Breast epithelium (tissue), 4 donors: ENCODE measurements around the gene SLC9A4. TPM values are rescaled to one million over a fixed set of nuclear protein-coding genes. Genes with fewer than 3 reads are reported as not detected.
A peak's percentile ranks its signal among the peaks of the same experiment; 100 is the strongest.

Source experiments
- DNase-seq, 2 donors: peaks; one replicate each; pipeline ENCODE4 v3.0.0-alpha.2; 2019; ENCODE audit warnings: low spot score in 2 of 2
- H3K27ac ChIP-seq, 2 donors: fragments of 200-600 bp; sonication (generic) in 1 of 2; one replicate each; pipeline ENCODE4 v1.5.1; 2016 to 2019; ENCODE audit warnings: mild to moderate bottlenecking in 1 of 2
- H3K27me3 ChIP-seq, 2 donors: fragments of 200-600 bp; sonication (generic) in 1 of 2; one replicate each; pipeline versions ENCODE4 v1.5.1 to v1.6.0; 2017 to 2019; ENCODE audit warnings: control low read depth in 1 of 2, mild to moderate bottlenecking in 1 of 2
- H3K36me3 ChIP-seq: fragments of 200-600 bp; one replicate; pipeline ENCODE4 v1.5.1; 2019
- H3K4me1 ChIP-seq, 2 donors: fragments of 200-600 bp; sonication (generic); one replicate each; pipeline ENCODE4 v1.5.1; 2016 to 2019; ENCODE audit warnings: control low read depth in 1 of 2
- H3K4me3 ChIP-seq, 3 donors: fragments of 200-600 bp; sonication (generic); 1 replicate in 2 of 3; 2 replicates in 1 of 3; pipeline ENCODE4 v1.5.1; 2016 to 2019; ENCODE audit warnings: mild to moderate bottlenecking in 3 of 3, moderate library complexity in 2 of 3
- H3K9me3 ChIP-seq, 2 donors: fragments of 200-600 bp; sonication (generic) in 1 of 2; one replicate each; pipeline ENCODE4 v1.5.1; 2016 to 2019; ENCODE audit warnings: control low read depth in 1 of 2
- POLR2A ChIP-seq: fragments of 450-650 bp; IDR thresholded peaks from one replicate; pipeline ENCODE4 v1.6.1; 2016; ENCODE audit warnings: antibody characterized with exemption, mild to moderate bottlenecking, moderate library complexity
- POLR2AphosphoS5 ChIP-seq, 3 donors: sonication (generic); formaldehyde crosslinking; IDR thresholded peaks; one replicate each; pipeline ENCODE4 v1.6.1; 2017; ENCODE audit warnings: antibody characterized with exemption in 3 of 3
- intact Hi-C: fragments of 100-400 bp; cut with DNase I; formaldehyde crosslinking; loops from one replicate; pipeline ENCODE4 v1.15.1; 2023; ENCODE audit warnings: low total_unique reads
- total RNA-seq, 3 donors: library from RNA; depleted of rRNA; stranded (reverse); fragments of >200 nt; gene quantifications; one replicate each; pipeline ENCODE4 v1.1.0, GENCODE V29; 2016
- TF ChIP-seq, protein P1 (sequence below), 3 donors: fragments of 450-650 bp; IDR thresholded peaks; one replicate each; pipeline ENCODE4 v1.5.1; 2016 to 2017; ENCODE audit warnings: antibody characterized with exemption in 3 of 3, mild to moderate bottlenecking in 3 of 3, moderate library complexity in 3 of 3

SLC9A4 gene
- total RNA-seq, 3 donors from 2014 or later: not detected

DNA sequence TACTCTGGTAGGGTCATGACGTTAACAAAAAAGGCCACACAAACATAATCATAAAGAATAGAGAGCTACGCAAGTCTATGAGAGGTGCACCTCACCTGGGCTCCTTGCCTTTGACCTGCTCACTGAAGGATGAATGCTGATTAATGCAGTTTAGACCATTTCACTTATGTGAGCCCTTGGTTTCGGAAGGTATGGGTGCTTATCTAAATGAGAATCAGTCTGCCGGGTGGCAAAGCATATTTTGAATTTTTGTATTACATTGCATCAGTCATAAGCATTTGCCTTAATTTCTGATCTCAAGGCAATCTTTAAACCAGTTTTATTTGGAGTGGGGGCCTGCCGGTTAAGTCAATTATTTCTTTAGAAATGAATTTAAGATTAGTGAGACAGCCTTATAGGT lies 42.8 kb downstream of the SLC9A4 start:
- H3K4me3 ChIP-seq: no peak overlapping the region
- intact Hi-C loops: no loop called here
- H3K27me3 ChIP-seq: no peaks in the 10 kb centered on the region
- no peaks in the 10 kb centered on the region for H3K36me3 ChIP-seq
- TF ChIP-seq POLR2AphosphoS5 (IDR thresholded peaks at IDR 0.05) (no peak), POLR2A (no peak)
- TF ChIP-seq, protein P1, sequence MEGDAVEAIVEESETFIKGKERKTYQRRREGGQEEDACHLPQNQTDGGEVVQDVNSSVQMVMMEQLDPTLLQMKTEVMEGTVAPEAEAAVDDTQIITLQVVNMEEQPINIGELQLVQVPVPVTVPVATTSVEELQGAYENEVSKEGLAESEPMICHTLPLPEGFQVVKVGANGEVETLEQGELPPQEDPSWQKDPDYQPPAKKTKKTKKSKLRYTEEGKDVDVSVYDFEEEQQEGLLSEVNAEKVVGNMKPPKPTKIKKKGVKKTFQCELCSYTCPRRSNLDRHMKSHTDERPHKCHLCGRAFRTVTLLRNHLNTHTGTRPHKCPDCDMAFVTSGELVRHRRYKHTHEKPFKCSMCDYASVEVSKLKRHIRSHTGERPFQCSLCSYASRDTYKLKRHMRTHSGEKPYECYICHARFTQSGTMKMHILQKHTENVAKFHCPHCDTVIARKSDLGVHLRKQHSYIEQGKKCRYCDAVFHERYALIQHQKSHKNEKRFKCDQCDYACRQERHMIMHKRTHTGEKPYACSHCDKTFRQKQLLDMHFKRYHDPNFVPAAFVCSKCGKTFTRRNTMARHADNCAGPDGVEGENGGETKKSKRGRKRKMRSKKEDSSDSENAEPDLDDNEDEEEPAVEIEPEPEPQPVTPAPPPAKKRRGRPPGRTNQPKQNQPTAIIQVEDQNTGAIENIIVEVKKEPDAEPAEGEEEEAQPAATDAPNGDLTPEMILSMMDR (IDR thresholded peaks at IDR 0.05): no peak
- no peak overlapping the region for H3K27ac ChIP-seq
- DNase-seq: no peak
- H3K4me1 ChIP-seq: no peaks in the 10 kb centered on the region
- no peaks in the 10 kb centered on the region for H3K9me3 ChIP-seq

DNA sequence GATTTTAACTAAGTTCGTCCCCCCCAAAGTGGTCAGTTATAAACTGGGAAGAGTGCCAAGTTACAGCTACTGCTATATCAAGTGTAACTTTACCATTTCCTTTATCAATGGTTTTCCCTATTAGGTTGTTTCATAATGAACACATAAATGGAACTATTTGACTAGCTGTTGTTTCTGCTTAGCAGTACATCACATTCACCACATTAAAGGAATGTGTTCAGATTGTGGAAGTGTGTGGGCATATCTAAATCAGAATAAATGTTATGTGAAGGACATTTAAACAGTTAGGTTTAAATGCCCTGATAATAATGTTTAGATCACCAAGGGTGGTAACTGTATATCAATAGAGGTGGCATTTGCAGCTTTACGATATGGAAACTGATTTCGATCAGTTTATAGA lies 45.1 kb downstream of the SLC9A4 start:
- no peak for DNase-seq
- Histone ChIP-seq H3K9me3 (no peaks in the 10 kb centered on the region), H3K27me3 (no peaks in the 10 kb centered on the region), H3K4me3 (no peak overlapping the region), H3K27ac (no peak overlapping the region), H3K4me1 (no peaks in the 10 kb centered on the region), H3K36me3 (no peaks in the 10 kb centered on the region)
- intact Hi-C loops: no loop called here
- TF ChIP-seq POLR2A (no peak), POLR2AphosphoS5 (IDR thresholded peaks at IDR 0.05) (no peak)
- TF ChIP-seq, protein P1 (IDR thresholded peaks at IDR 0.05): no peak

DNA sequence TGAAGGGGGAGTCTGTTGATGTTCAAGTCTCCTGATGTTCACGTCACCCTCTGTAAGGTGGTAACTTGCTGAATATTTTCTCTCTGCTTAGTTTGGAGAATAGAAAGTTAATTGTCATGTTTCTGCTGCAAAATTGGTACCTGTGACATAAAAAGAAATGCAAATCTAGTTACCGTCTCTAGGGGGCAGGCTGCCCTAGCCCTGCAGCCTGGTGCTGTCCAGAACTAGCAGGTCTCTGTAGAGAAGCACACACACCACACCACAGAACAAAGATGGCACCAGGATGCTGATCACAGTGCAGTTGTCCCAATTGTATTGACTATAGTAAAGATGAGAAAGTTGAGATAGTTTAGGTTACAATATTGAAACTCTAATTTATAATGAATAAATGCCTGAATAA lies 47.0 kb downstream of the SLC9A4 start:
- Histone ChIP-seq H3K9me3 (no peaks in the 10 kb centered on the region), H3K27me3 (no peaks in the 10 kb centered on the region), H3K36me3 (no peaks in the 10 kb centered on the region), H3K4me1 (no peaks in the 10 kb centered on the region), H3K4me3 (no peak overlapping the region), H3K27ac (no peak overlapping the region)
- DNase-seq: no peak
- no peak for TF ChIP-seq POLR2AphosphoS5 (IDR thresholded peaks at IDR 0.05)
- TF ChIP-seq, protein P1 (IDR thresholded peaks at IDR 0.05): peak in 2 of 3 donors; percentile 26 to 42
- intact Hi-C loops: no loop called here

DNA sequence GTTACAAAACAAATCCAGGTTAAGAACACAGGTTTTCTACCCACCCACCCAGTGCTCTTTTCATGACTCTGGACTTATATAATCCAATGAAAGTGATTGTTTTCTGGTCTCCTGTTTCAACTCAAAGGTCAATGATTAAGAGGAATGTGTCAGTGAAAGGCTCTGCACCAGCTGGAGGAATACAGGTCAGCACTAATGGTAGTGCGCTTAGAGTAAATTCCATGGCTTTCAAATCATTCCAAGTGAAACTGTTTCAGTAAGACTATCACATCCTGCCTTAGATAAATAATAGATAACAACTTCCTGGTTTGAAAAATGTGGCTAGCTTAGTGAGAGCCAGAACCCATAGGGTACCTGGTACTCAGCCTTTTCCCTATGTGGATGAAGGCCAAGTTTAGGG lies 47.8 kb downstream of the SLC9A4 start:
- intact Hi-C loops: no loop called here
- Histone ChIP-seq H3K27me3 (no peaks in the 10 kb centered on the region), H3K9me3 (no peaks in the 10 kb centered on the region), H3K4me3 (no peak overlapping the region), H3K27ac (no peak overlapping the region), H3K4me1 (no peaks in the 10 kb centered on the region), H3K36me3 (no peaks in the 10 kb centered on the region)
- DNase-seq: no peak
- TF ChIP-seq, protein P1 (IDR thresholded peaks at IDR 0.05): no peak
- TF ChIP-seq POLR2A: no peak
- no peak for TF ChIP-seq POLR2AphosphoS5 (IDR thresholded peaks at IDR 0.05)

DNA sequence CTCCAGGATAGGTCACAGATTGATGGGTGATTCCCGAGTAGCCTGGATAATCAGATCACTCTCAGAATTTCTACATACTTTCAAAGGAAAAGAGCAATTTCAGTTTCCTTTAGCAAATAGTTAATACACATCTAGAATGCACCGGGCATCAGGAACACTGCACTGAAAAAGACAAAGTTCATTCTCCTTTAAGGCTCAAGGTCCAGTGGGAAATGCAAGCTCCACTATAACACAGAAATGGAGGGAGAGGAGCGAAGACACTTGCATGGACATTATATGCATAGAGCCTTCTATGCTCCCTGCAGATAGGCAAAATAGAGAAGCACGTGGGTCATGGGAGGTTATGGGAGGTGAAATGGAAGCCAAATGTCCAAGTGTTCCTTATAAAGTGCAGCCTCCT lies 49.1 kb downstream of the SLC9A4 start:
- no peak overlapping the region for H3K27ac ChIP-seq
- H3K9me3 ChIP-seq: no peaks in the 10 kb centered on the region
- H3K36me3 ChIP-seq: no peaks in the 10 kb centered on the region
- no peak for DNase-seq
- no peak overlapping the region for H3K4me3 ChIP-seq
- H3K27me3 ChIP-seq: no peaks in the 10 kb centered on the region
- TF ChIP-seq, protein P1 (IDR thresholded peaks at IDR 0.05): no peak
- TF ChIP-seq POLR2A: no peak
- no peak for TF ChIP-seq POLR2AphosphoS5 (IDR thresholded peaks at IDR 0.05)
- no peaks in the 10 kb centered on the region for H3K4me1 ChIP-seq
- intact Hi-C loops: no loop called here
